ENCODE results near the gene FREM2.

- TF ChIP-seq PHF21A (IDR thresholded peaks at IDR 0.05; ENCODE audit: borderline replicate concordance, low read depth) (no peak), ZBTB7A (IDR thresholded peaks at IDR 0.05; ENCODE audit: borderline replicate concordance, control insufficient read depth, low read depth, low read length) (no peak), ZNF561 (CRISPR knock-in tag; conservative IDR thresholded peaks at IDR 0.05) (no peak), THAP7 (CRISPR knock-in tag; IDR thresholded peaks at IDR 0.05) (no peak), CEBPB (tag; IDR thresholded peaks at IDR 0.05) (no peak), FIP1L1 (IDR thresholded peaks at IDR 0.05; ENCODE audit: low read depth, low read length, poor library complexity, severe bottlenecking) (no peak), WHSC1 (IDR thresholded peaks at IDR 0.05; ENCODE audit: low read length) (no peak), MAFF (IDR thresholded peaks at IDR 0.05; ENCODE audit: low read length) (no peak)
Measured at GRCh38 chr13:38685974-38686576, 802 bp upstream of the FREM2 start.
